Measurements from ENCODE around the gene TCTN2. TPM values are rescaled to one million over a fixed set of nuclear protein-coding genes. Genes with fewer than 3 reads are reported as not detected.

Gene TCTN2
- total and polyA plus RNA-seq, 9 of the 15 experiments (the other 6 are each of a cell fraction or from before 2014, with no cell fraction given), result 0.58 to 5.5 (median 3.6) TPM

- no peaks in the 10 kb centered on the region for H3K9me3 ChIP-seq (replicated peaks; ENCODE audit: control insufficient read depth, insufficient read depth, low read depth, low read length)
- ATAC-seq (no peak), DNase-seq (ENCODE audit: extremely low read depth in 1 of 4, low spot score in 3 of 4) (no peak), FAIRE-seq (no peak)
- H3K27ac ChIP-seq (ENCODE audit: extremely low read depth, low read depth, low read length), result no peak overlapping the region
- ChIA-PET CTCF (ENCODE audit: low intra/inter-chr PET ratio) (no interaction called here), POLR2A (interaction anchor here (0.6 kb wide), 1 partner anchor 25 kb away, joined by 7 read pairs; no protein-coding TSS in a partner anchor)
- H3K9me1 ChIP-seq (ENCODE audit: control insufficient read depth, insufficient read depth, low read length), result no peaks in the 10 kb centered on the region
- intact Hi-C loops (cut with micrococcal nuclease), result no loop called here
- H3K27me3 ChIP-seq (ENCODE audit: control insufficient read depth in 2 of 2, insufficient read depth in 2 of 2, low read length in 2 of 2), result no peaks in the 10 kb centered on the region
- H2AFZ ChIP-seq (ENCODE audit: low read depth, low read length), result no peak overlapping the region
- H3K4me3 ChIP-seq, result no peak overlapping the region
- in situ Hi-C loops (cut with MboI), result no loop called here
- H3K4me2 ChIP-seq (ENCODE audit: insufficient read depth, low read length), result no peak overlapping the region
- H4K20me1 ChIP-seq (replicated peaks; ENCODE audit: control insufficient read depth, insufficient read depth, low read length), result no peaks in the 10 kb centered on the region
- WGBS (ENCODE audit: insufficient coverage, low coverage, missing lambda C conversion rate), result 93% methylated on average over 10 of the region's 12 CpGs
- H3K4me1 ChIP-seq (replicated peaks in 1 of 2; ENCODE audit: control insufficient read depth in 2 of 2, insufficient read depth in 2 of 2, low read length in 2 of 2), result peaks cover 0 to 7% of the 10 kb centered on the region in 2 experiments; a peak in 3 of 5 replicates
- H3K36me3 ChIP-seq (ENCODE audit: control insufficient read depth, insufficient read depth, low read length), result peaks cover 92% of the 10 kb centered on the region
- TF ChIP-seq, protein P1, sequence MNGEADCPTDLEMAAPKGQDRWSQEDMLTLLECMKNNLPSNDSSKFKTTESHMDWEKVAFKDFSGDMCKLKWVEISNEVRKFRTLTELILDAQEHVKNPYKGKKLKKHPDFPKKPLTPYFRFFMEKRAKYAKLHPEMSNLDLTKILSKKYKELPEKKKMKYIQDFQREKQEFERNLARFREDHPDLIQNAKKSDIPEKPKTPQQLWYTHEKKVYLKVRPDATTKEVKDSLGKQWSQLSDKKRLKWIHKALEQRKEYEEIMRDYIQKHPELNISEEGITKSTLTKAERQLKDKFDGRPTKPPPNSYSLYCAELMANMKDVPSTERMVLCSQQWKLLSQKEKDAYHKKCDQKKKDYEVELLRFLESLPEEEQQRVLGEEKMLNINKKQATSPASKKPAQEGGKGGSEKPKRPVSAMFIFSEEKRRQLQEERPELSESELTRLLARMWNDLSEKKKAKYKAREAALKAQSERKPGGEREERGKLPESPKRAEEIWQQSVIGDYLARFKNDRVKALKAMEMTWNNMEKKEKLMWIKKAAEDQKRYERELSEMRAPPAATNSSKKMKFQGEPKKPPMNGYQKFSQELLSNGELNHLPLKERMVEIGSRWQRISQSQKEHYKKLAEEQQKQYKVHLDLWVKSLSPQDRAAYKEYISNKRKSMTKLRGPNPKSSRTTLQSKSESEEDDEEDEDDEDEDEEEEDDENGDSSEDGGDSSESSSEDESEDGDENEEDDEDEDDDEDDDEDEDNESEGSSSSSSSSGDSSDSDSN (IDR thresholded peaks at IDR 0.05; ENCODE audit: borderline replicate concordance in 1 of 2, low read depth in 2 of 2, low read length in 2 of 2), result no peak
- TF ChIP-seq ZNF175 (CRISPR knock-in tag; IDR thresholded peaks at IDR 0.05; ENCODE audit: low read depth), result no peak
- TF ChIP-seq KDM1A (IDR thresholded peaks at IDR 0.05), result no peak
- no peak for TF ChIP-seq ZBTB17 (CRISPR knock-in tag; IDR thresholded peaks at IDR 0.05)
- no peak for TF ChIP-seq PCBP1 (IDR thresholded peaks at IDR 0.05; ENCODE audit: low read depth, low read length, poor library complexity, severe bottlenecking)
- no peak for TF ChIP-seq HCFC1 (IDR thresholded peaks at IDR 0.05; ENCODE audit: low read depth, low read length)
- TF ChIP-seq NELFE (IDR thresholded peaks at IDR 0.05; ENCODE audit: insufficient read depth, insufficient read length), result no peak
- no peak for TF ChIP-seq ZNF347 (CRISPR knock-in tag; IDR thresholded peaks at IDR 0.05; ENCODE audit: low read depth)
- TF ChIP-seq HMBOX1 (IDR thresholded peaks at IDR 0.05), result no peak
- no peak for TF ChIP-seq ESRRB (CRISPR knock-in tag; IDR thresholded peaks at IDR 0.05; ENCODE audit: borderline replicate concordance)
- BruUV-seq (replicated peaks), result no TSS peak
- H3K79me2 ChIP-seq (ENCODE audit: control insufficient read depth, insufficient read depth, low read length), result no peaks in the 10 kb centered on the region
- H3K9ac ChIP-seq (ENCODE audit: insufficient read depth in 1 of 2, low read depth in 2 of 2, low read length in 2 of 2), result peak overlapping the region in 1 of 2 experiments; percentile 45; a peak in 1 of 4 replicates
Observed at GRCh38 chr12:123732251-123732650, 61.3 kb downstream of the TCTN2 start.

Data from K562 (cell line).